Neural cell (in vitro differentiated cells): ENCODE data around the gene PUS7.

ENCODE experiments used
- EZH2 ChIP-seq: fragments of 200-600, 300-800 bp; shearing (Covaris generic), sonication (generic); IDR thresholded peaks from 2 replicates; pipeline ENCODE4 v1.6.1; 2014; ENCODE audit warnings: antibody characterized with exemption, low read length, borderline replicate concordance, mild to moderate bottlenecking; ENCODE audit not compliant: insufficient read depth, poor library complexity, severe bottlenecking
- MXI1 ChIP-seq: fragments of 450-650 bp; conservative IDR thresholded peaks from 2 replicates; pipeline ENCODE4 v1.6.1; 2014; ENCODE audit warnings: antibody characterized with exemption, mild to moderate bottlenecking; ENCODE audit not compliant: poor library complexity, severe bottlenecking
- POLR2AphosphoS5 ChIP-seq: IDR thresholded peaks from 2 replicates; pipeline ENCODE4 v1.6.1; 2012
- TAF1 ChIP-seq: IDR thresholded peaks from 2 replicates; pipeline ENCODE4 v1.6.1; 2012; ENCODE audit warnings: low read depth
- TF ChIP-seq, protein P1 (sequence below): fragments of 450-650 bp; IDR thresholded peaks from 2 replicates; pipeline ENCODE4 v1.5.1; 2014; ENCODE audit warnings: antibody characterized with exemption, mild to moderate bottlenecking, moderate library complexity; ENCODE audit not compliant: poor library complexity, severe bottlenecking
- TF ChIP-seq, protein P2 (sequence below): IDR thresholded peaks from 2 replicates; pipeline ENCODE4 v1.6.1; 2012; ENCODE audit warnings: borderline replicate concordance

DNA sequence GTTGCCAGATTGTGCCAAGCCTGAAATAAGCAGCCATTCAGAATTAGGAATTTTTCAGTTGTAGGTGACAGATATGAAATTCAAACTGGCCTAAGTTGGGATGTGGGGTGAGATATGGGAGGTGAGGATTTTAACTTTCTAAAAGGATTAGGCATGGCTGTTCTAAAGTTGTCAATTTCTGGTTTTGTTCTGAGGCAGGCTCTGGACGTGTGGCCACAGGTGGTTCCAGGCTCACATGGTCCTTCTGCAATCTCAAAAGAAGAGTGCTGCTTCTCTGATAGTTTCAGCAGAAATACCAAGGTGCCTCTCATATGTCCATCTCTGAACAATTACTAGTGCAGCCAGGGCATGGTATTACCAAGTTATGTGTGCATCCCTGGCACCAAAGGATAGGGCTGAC is 37.9 kb upstream of the PUS7 start:
- TF ChIP-seq, protein P1, sequence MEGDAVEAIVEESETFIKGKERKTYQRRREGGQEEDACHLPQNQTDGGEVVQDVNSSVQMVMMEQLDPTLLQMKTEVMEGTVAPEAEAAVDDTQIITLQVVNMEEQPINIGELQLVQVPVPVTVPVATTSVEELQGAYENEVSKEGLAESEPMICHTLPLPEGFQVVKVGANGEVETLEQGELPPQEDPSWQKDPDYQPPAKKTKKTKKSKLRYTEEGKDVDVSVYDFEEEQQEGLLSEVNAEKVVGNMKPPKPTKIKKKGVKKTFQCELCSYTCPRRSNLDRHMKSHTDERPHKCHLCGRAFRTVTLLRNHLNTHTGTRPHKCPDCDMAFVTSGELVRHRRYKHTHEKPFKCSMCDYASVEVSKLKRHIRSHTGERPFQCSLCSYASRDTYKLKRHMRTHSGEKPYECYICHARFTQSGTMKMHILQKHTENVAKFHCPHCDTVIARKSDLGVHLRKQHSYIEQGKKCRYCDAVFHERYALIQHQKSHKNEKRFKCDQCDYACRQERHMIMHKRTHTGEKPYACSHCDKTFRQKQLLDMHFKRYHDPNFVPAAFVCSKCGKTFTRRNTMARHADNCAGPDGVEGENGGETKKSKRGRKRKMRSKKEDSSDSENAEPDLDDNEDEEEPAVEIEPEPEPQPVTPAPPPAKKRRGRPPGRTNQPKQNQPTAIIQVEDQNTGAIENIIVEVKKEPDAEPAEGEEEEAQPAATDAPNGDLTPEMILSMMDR: no peak
- TF ChIP-seq, protein P2, sequence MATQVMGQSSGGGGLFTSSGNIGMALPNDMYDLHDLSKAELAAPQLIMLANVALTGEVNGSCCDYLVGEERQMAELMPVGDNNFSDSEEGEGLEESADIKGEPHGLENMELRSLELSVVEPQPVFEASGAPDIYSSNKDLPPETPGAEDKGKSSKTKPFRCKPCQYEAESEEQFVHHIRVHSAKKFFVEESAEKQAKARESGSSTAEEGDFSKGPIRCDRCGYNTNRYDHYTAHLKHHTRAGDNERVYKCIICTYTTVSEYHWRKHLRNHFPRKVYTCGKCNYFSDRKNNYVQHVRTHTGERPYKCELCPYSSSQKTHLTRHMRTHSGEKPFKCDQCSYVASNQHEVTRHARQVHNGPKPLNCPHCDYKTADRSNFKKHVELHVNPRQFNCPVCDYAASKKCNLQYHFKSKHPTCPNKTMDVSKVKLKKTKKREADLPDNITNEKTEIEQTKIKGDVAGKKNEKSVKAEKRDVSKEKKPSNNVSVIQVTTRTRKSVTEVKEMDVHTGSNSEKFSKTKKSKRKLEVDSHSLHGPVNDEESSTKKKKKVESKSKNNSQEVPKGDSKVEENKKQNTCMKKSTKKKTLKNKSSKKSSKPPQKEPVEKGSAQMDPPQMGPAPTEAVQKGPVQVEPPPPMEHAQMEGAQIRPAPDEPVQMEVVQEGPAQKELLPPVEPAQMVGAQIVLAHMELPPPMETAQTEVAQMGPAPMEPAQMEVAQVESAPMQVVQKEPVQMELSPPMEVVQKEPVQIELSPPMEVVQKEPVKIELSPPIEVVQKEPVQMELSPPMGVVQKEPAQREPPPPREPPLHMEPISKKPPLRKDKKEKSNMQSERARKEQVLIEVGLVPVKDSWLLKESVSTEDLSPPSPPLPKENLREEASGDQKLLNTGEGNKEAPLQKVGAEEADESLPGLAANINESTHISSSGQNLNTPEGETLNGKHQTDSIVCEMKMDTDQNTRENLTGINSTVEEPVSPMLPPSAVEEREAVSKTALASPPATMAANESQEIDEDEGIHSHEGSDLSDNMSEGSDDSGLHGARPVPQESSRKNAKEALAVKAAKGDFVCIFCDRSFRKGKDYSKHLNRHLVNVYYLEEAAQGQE: no peak
- TF ChIP-seq POLR2AphosphoS5 (no peak), EZH2 (no peak), TAF1 (no peak), MXI1 (no peak)
